NCI-H2171 treated with DMSO at 0.1 percent for 48 hours (cell line): ENCODE data around the gene LRRC36.

ENCODE experiments used
- DNase-seq: peaks from one replicate; lab custom pipeline; 2025; lab: John Stamatoyannopoulos, UW

LRRC36 gene, protein sequence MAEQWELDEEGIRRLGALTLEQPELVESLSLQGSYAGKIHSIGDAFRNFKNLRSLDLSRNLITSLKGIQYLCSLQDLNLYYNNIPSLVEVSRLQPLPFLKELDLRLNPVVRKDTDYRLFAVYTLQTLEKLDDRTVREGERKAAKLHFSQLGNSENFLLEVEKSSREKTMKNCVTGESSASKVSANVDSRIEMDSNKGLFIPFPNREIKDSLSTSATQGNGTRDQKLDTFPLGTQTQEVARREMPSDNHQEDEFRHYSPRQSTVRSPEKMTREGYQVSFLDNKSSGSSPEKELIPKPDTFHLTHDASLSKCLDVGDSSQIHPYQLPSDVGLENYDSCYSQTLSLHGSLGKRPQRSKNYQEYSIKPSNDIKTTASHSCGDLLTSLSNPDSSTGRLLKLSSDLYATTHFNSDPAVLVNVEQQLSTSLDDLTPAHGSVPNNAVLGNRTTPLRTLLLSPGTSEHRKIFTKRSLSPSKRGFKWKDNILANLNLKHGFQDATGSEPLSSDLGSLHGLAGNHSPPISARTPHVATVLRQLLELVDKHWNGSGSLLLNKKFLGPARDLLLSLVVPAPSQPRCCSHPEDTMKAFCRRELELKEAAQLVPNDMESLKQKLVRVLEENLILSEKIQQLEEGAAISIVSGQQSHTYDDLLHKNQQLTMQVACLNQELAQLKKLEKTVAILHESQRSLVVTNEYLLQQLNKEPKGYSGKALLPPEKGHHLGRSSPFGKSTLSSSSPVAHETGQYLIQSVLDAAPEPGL

DNA sequence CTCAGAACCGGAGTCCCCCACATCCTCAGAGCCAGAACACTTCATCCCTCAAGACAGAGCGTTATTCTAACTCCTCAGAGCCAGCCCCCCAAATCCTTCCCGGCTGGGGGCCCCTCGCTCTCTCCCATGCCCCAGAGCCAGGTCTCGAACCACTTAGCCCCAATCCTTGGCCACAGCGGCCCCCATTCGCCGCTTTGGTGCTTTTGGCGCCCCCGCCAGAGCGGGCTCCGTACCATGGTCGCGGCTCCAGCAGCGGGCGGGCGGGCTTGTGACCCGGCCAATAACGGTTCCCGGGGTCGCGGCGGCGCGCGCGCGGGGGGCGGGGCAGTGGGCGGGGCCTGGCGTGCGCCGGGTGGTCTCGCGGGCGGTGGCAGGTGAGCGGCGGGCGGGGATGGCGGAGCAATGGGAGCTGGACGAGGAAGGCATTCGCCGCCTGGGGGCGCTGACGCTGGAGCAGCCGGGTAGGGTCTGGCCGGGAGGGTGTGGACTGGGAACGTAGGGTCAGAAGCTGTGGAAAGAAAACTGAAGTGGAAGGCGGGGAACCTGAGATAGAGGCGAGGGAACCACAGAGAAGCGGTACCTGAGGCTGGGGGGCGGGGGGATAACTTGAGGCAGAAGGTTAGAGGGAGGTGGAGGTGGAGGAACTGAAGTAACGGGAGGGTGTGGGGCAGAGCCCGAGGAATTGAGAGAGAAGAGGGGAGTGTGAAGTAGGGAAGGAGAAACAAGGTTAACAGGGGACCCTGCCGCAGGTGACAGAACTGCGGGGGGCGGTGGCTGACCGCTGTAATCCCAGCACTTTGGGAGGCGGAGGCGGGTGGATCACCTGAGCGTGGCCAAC is at the start of gene LRRC36, which contains the start of gene KCTD19:
LRRC36 (plus strand) TSS at position 344 of the 838 bp plus-strand sequence; CDS start at position 392, 48 bp downstream.
KCTD19 (minus strand) TSS at position 270 of the 838 bp plus-strand sequence; CDS start at position 236, 34 bp downstream.
- peak; percentile 79 for DNase-seq

DNA sequence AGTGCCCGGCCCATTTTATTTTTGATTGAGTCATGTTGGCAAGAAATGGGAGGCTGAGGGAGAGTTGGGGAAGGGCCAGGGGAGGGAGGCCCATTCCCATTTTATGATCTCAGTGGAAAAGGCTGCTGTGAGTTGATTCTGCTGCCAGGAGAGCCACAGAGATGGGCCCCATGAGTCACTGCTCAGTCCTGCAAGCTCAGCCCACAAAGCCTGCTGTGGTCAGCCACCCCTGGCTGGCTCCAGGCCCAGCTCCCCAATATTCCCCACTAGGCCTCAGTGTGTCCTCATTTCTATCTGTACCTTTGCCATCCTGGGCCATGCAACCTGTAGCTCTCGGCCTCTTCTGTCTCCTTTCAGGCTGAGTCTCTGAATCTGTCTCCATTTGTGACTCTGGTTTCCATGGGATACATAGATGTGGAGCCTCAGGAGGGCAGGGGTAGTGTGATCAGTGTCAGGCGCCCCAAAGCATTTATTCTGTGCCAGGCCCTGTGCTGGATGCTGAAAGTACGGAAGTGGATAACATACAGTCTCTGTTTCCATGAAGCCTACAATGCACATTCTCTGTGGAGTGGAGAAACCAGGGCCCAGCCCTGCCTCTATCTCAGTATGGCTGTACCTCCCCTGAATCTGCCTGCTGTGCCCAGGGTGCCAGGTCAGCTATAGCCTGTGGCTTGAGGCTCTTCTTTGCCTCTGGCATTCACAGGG is 49.2 kb upstream of the LRRC36 start:
- no peak for DNase-seq

DNA sequence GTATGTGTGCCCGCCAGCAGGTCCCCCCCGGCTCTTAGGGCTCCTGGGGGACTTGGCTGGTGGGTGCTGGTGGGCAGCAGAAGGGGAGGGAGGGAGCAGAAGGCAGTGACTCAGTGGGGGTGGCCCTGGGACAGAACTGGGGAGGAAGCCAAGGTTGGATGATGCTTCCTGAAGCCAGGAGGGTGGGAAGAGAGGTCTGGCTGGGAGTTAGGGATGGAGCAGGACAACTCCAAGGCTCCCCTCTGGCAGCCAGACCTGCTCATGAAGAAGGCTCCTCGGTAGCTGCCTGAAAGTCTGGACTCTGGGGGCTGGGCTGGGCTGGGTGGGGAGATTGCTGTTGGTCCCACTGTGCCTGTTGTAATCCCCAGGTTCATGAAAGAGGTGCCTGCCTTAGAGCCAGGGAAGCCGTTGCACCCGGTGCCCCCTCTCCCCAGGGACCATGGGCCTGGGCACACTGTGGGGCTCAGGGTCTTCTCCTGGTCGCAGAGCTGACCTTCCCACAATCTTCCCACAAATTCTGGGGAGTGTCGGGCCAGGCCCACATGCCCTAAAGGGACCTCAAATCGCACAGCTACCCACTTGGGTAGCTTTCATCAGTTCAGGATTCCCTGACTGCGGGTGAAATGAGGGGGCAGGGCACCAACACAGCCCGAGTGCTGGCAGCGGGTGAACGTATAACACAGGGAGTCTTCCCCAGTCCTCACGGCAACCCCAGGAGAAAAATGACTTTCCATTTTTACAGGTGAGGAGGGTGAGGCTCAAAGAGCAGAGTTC is 48.4 kb upstream of the LRRC36 start:
- no peak for DNase-seq

DNA sequence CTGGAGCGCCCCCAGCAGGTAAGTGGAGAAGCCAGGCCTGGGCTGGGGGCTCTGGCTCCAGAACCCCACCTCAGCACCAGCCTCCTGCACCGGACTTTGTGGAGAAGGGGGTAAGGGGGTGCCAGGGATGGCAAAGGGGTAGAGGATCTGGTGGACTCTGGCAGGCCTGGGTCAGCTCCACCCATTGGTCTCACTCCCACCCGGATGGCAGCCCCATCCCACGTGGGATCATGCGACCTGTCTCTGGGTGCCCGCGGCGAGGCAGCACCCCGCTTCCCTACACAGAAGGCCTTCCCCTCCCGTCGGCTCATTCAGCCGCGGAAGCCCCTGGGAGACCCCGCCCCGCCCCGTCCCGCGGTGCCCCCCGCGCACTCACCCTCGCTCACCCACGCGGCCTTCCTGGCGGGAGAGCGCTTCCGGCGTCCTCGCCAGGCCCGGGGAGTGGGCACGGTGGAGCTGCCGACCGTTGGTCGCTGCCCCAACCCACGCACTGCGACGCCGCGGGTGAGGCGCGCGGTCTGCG is 47.8 kb upstream of the LRRC36 start:
- DNase-seq = peak; percentile 46

DNA sequence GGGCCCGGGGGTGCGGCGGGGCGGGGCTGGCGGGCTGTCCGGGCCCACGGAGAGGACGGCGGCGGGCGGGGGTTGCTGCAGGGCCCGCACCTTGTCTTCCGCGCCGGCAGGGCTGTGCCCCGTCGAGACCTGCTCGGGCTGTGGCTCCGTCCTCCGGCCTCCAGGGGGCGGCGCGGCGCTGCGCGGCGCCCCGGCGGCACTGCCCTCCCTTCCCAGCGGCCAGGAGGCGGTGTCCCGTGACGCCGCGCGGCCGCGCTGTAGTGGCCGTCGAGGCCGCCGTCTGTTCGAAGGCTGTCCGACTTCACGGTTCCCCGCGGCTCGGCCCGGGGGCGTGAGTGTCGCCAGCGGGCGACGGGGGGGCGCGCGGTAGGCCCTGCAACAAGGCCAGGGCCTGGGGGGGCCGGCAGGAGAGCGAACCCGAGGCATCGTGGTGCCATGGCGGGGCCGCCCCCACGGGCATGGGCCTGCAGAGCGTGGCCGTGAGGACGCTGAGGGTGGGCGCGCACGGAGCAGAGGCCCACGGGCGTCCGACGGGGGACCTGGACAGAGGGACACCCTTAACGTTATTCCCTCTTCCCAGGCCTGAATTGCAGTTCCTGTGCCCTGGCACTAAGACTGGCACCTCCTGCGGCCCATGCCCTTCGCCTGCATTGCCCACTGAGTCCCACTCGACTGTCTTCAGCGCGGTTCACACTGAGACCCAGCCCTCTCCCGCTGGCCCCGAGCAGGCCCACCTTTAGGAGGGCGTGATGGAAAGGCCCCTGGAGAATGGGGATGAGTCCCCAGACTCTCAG is 47.1 kb upstream of the LRRC36 start, which contains the start of gene PLEKHG4:
PLEKHG4 (plus strand) TSS at position 237 of the 794 bp plus-strand sequence; CDS start at position 750, 513 bp downstream.
- peak; percentile 76 for DNase-seq

DNA sequence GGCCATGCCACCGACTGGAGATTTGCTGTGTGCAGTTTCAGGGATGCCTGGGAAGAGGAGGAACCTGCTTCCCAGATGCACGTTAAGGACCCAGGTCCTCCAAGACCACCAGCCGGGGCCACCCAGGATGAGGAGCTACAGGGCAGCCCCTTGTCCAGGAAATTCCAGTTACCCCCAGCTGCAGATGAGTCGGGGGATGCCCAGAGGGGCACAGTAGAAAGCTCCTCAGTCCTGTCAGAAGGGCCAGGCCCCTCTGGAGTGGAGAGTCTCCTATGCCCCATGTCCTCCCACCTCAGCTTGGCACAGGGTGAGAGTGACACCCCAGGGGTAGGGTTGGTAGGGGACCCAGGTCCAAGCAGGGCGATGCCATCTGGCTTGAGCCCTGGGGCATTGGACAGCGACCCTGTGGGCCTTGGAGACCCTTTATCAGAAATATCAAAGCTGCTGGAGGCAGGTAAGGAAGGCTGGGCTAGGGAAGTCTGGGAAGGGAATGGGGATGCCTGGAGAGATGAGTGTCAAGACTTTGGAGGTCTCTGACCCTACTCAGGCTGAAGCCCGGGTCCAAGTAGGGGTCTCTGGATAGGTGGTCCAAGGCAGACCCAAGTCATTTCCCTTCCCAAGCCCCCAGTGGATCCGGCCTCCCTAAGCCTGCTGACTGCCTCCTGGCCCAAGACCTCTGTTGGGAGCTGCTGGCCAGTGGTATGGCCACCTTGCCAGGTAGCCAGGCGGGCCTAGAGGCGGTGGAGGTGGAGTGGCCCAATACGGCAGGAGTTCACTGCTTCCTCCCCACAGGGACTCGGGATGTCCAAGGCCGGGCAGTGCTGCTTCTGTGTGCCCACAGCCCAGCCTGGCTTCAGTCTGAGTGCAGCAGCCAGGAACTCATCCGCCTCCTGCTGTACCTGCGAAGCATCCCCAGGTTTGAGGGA is 46.3 kb upstream of the LRRC36 start:
- no peak for DNase-seq

DNA sequence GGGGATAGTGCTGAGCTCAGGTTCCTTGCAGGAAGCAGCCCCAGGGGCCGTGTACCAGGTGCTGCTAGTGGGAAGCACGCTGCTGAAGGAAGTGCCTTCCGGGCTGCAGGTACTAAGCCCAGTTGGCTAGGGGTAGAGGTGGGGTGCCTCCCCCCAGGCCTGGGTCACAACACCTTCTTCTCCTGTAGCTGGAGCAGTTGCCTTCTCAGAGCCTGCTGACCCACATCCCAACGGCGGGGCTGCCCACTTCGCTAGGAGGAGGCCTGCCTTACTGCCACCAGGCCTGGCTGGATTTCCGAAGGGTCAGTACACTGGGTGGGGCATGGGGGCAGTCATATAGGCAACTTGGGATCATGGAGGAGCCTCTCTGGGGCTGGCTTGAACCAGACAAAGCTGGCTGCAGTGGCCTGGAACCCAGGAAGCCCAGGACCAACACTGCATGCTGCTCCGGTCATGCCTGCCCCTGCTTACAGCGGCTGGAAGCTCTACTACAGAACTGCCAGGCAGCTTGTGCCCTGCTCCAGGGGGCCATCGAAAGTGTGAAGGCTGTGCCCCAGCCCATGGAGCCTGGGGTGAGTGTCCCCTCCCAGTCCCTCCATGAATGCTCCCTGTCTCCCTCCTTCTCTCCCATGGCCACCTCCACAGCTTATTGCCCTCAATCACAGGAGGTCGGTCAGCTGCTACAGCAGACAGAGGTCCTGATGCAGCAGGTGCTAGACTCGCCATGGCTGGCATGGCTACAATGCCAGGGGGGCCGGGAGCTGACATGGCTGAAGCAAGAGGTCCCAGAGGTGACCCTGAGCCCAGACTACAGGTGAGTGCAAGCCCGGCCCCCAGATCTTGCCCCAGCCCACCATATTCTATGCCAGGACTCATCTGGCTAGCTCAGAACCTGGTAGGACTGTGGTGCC is 44.8 kb upstream of the LRRC36 start:
- DNase-seq = no peak

DNA sequence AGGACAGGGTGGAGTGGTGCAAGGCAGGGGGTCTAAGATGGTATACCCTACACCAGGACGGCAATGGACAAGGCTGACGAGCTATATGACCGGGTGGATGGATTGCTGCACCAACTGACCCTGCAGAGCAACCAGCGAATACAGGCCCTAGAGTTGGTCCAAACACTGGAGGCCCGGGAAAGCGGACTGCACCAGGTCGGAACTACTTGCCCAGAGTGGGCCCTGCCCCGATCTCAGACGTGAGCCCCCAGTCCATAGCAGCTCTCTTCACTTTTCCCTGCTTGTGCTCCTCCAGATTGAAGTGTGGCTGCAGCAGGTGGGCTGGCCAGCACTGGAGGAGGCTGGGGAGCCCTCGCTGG is 44.2 kb upstream of the LRRC36 start:
- no peak for DNase-seq

DNA sequence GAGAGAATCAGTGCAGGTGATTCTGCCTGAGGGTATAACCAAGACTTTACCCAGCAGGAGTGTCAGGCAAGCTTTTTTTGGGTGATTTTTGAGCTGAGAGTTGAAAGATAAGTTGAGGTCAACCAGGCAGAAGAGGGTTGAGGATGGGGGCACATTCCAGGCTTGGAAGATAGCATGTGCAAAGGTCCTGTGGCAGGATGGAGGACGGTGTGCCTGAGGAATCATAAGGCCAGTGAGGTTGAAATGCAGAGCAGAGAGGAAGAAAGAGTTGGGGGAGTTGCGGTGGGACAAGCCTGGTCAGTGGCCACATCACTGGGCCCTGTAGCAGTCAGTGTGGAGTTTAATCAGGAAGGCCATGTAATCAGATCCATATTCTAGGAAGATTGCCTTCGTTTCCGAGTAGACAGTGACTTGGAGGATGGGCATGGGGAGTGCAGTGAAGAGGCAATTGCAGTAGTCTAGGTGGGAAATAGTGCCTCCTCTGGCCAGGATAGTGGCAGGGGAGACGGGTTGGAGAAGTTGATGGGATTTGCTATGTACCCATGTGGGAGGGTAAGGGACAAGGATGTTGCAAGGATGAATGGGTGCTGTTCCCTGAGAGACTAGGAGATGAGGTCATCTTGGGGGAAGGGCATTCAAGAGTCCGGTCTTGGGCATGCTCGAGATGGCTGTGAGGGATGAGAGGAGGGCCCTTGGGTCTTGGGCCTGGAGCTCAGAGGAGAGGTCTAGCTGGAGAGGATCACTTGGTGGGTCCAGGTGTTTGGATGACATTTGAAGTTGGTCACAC is 43.4 kb upstream of the LRRC36 start:
- DNase-seq = no peak

DNA sequence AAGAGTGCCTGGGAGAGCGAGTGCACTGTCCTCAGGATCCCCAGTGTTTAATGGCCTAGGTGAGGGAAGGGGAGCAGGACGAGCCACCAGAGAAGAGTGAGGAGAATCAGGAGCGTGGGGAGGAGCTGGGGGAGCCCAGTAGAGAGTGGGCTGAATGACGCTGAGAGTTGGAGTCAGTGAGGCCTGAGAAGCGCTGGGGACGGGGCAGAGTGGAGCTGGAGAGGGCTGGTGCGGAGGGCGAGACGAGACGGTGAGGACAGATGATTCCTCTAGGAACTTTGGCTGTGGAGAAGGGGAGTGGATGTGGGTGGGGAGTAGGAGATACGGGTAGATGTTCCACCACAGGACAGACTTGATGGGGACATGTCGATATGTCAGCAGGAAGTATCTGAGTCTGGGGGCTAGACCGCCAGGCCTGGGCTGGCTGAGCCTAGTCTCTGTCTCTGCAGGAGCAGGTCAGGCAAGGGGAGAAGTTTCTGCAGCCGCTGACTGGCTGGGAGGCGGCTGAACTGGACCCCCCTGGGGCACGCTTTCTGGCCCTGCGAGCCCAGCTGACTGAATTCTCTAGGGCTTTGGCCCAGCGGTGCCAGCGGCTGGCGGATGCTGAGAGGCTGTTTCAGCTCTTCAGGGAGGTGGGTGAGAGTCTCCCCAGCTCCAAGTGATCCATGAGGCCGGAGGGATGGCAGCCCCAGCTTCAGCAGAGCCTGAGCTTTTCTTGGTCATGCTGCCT is 42.6 kb upstream of the LRRC36 start:
- no peak for DNase-seq

DNA sequence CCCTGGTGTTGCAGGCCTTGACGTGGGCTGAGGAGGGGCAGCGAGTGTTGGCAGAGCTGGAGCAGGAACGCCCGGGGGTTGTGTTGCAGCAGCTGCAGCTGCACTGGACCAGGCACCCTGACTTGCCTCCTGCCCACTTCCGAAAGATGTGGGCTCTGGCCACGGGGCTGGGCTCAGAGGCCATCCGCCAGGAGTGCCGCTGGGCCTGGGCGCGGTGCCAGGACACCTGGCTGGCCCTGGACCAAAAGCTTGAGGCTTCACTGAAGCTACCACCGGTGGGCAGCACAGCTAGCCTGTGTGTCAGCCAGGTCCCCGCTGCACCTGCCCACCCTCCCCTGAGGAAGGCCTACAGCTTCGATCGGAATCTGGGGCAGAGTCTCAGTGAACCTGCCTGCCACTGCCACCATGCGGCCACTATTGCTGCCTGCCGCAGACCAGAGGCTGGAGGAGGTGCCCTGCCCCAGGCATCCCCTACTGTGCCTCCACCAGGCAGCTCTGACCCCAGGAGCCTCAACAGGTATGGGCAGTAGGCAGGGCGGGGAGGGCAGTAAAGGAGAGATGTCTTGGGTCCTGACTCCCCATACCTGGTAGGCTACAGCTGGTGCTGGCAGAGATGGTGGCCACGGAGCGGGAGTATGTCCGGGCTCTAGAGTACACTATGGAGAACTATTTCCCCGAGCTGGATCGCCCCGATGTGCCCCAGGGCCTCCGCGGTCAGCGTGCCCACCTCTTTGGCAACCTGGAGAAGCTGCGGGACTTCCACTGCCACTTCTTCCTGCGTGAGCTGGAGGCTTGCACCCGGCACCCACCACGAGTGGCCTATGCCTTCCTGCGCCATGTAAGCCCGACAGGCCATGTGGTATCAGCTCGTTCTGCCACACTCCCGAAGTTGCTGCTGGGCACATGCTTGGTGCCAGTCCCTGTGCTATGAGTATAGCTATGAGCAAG is 41.6 kb upstream of the LRRC36 start:
- no peak for DNase-seq

DNA sequence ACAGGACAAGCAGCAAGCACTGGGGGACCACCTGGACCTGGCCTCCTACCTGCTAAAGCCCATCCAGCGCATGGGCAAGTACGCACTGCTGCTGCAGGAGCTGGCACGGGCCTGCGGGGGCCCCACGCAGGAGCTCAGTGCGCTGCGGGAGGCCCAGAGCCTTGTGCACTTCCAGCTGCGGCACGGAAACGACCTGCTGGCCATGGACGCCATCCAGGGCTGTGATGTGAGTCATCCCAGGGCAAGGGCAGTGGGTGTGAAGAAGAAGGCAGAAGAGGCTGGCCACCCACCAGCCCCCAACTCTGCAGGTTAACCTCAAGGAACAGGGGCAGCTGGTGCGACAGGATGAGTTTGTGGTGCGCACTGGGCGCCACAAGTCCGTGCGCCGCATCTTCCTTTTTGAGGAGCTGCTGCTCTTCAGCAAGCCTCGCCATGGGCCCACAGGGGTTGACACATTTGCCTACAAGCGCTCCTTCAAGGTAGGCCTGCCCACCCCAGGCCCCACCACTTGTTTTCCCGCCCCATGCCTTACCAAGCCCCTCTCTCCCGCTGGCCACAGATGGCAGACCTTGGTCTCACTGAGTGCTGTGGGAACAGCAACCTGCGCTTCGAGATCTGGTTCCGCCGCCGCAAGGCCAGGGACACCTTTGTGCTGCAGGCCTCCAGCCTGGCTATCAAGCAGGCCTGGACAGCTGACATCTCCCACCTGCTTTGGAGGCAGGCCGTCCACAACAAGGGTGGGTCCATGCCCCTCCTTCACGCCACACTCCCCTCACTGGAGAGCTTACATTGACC is 40.0 kb upstream of the LRRC36 start:
- no peak for DNase-seq

DNA sequence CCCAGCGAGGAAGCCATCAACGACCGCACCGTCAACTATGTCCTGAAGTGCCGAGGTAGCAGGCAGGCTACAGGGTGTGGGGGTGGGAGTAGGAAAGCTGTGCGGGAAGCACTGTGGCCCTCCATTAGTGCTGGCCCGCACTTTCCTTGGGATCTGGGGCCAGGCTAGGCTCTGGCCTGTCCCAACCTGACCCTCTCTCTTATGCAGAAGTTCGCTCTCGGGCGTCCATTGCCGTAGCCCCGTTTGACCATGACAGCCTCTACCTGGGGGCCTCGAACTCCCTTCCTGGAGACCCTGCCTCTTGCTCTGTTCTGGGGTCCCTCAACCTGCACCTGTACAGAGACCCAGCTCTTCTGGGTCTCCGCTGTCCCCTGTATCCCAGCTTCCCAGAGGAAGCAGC is 38.7 kb upstream of the LRRC36 start:
- no peak for DNase-seq

DNA sequence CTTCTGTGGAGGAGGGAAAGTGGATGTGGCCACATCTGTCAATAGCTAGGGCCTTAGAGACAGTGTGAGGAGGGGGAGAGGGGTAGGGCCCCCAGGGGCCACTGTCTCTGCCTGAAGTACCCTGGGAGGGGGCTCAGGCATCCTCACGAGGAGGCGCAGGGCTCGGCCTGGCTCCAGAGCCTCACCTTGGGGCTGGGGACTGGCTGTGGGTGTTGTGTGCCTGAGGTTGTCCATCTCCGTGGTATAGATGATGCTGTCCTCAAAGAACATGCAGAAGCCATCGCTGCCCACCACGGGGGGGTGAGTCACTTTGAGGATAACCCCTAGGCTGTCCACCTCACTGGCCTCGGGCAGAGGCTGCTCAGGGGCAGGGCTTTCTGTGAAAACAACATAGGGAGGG is 35.2 kb upstream of the LRRC36 start:
- no peak for DNase-seq
